Jurkat, Clone E6-1 (cell line): ENCODE measurements around the gene ZNF100. TPM values are rescaled to one million over a fixed set of nuclear protein-coding genes. Genes with fewer than 3 reads are reported as not detected.
"Not testable (repeated sequence)": the region's sequence is repeated elsewhere in the genome, so short reads cannot be mapped to it uniquely, and the experiment has no call there.

Experiments
- DNase-seq: peaks from one replicate; pipeline ENCODE4 v3.0.0-alpha.2; 2011; ENCODE audit warnings: low read depth, low spot score
- H3K4me3 ChIP-seq: 2 replicates; pipeline ENCODE4 v1.5.1; 2011; ENCODE audit warnings: mild to moderate bottlenecking, low read length, control low read depth, moderate library complexity
- polyA plus RNA-seq: library from polyadenylated mRNA; unstranded; fragments of >200 nt; gene quantifications from one replicate; pipeline ENCODE4 v1.2.1, GENCODE V29; 2012; ENCODE audit warnings: missing spikeins; ENCODE audit not compliant: insufficient read length, insufficient read depth

Gene ZNF100
- 13.5 TPM for polyA plus RNA-seq

DNA sequence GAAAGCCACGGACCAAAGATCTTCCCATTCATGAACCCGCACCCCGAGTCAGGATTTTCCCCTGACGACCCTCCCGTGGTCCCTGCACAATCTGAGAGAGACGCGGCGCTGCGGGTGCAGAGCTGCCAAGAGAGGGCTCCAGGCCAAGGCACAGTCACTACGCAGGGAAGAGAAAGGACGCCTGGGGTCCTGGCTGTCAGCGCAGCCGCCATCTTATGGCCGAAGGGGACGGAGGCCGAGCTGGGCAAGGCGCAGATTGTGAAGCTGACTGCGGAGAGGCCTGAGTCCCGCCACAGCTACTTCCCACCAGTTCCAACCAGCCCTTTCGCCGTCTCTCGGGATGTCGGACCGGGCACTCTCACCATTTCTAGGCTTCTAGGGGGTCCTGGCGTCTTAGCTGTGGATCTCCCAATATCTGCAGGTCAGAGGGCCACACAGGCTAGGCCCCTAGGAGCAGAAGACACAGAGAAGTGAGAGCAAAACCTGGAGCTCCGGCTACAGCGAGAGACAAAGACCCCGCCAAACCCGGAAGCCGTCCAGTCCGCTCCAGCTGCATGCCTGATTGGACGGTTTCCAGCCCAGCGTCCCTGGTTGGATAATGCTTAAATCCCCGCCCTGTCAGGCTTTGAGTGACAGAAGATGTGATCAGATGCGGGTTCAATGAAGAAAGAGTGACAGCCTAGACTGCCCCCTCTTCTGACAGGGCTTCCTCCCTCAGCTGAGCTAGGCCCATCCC lies at the start of gene ZNF100:
ZNF100 (minus strand) TSS at position 515 of the 736 bp plus-strand sequence; CDS start at position 365, 150 bp downstream.
- DNase-seq, result peak; percentile 97

GRCh38 chr19:21812448-21812847 lies 45.1 kb upstream of the ZNF100 start:
- no peak overlapping the region for H3K4me3 ChIP-seq
- no peak for DNase-seq

More for the DNA sequence above, at the start of gene ZNF100:
- peak within 1 kb of the TSS; percentile 77 for H3K4me3 ChIP-seq

DNA sequence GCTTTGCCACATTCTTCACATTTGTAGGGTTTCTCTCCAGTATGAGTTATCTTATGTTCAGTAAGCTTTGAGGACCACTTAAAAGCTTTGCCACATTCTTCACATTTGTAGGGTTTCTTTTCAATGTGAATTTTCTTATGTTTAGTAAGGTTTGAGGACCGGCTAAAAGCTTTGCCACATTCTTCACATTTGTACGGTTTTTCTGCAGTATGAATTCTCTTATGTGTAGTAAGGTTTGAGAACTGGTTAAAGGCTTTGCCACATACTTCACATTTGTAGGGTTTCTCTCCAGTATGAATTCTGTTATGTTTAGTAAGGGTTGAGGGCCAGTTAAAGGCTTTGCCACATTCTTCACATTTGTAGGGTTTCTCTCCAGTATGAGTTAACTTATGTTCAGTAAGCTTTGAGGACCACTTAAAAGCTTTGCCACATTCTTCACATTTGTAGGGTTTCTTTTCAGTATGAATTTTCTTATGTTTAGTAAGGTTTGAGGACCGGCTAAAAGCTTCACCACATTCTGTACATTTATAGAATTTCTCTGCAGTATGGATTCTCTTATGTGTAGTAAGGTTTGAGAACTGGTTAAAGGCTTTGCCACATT lies 41.1 kb upstream of the ZNF100 start:
- not testable (repeated sequence) for H3K4me3 ChIP-seq, DNase-seq

- H3K4me3 ChIP-seq, result no peak overlapping the region
- no peak for DNase-seq
These were observed 22.2 kb upstream of the ZNF100 start for GRCh38 chr19:21789466-21790085.

GRCh38 chr19:21786936-21787335 lies 19.6 kb upstream of the ZNF100 start:
- DNase-seq, result no peak
- H3K4me3 ChIP-seq, result no peak overlapping the region

- DNase-seq, result not testable (repeated sequence)
These were observed 8.4 kb upstream of the ZNF100 start for GRCh38 chr19:21775792-21776191.

DNA sequence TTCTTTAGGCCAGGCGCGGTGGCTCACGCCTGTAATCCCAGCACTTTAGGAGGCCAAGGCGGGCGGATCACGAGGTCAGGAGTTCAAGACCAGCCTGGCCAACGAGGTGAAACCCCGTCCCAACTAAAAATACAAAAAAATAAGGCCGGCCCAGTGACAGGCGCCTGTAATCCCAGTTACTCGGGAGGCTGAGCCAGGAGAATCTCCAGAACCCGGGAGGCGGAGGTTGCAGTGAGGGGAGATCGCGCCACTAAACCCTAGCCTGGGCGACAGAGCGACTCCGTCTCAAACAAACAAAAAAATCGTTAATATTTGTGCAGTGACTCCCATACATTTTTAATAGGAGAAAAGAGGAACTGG lies 694 bp downstream of the ZNF100 start:
- not testable (repeated sequence) for DNase-seq
- peak overlapping the region; percentile 77 for H3K4me3 ChIP-seq

More at GRCh38 chr19:21775792-21776191, 8.4 kb upstream of the ZNF100 start:
- H3K4me3 ChIP-seq, result not testable (repeated sequence)

DNA sequence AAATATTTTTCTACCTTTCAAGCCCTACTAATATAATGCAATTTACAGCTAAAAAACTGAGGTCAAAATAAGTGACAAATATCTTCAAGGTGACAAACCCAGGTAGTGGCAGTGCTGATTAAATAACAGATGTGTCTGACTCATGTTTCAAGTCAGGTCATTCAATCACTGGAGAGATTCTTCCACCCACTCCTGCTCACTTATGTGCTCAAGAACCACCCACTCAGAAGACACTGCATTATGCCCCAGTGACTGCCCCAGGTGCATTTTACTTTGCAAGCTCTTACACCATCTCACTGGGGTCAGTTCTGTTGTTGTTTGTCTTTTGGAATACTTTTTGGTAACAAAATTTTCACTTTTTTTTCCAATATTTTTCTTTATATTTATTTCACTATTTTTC lies 2.2 kb downstream of the ZNF100 start:
- no peak for DNase-seq
- H3K4me3 ChIP-seq, result no peak overlapping the region

GRCh38 chr19:21761547-21761946 lies 5.8 kb downstream of the ZNF100 start:
- not testable (repeated sequence) for H3K4me3 ChIP-seq, DNase-seq

DNA sequence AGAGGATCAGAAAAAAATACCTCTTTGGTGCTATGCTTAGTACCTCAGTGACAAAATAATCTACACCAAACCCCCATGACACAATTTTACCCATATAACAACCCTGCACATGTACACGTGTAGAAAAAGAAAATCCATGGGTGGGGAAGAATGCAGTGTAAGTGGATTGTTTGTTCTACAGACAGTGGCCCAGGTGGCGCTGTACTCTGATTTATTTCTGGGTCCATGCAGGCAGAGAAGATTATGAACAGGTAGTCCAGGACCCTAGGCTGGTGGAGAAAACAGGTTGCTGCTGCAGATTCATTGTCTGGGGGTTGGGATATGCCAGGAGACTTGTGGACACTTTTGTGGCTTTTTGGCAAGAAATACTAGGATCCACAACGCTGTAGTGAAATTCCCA lies 9.1 kb downstream of the ZNF100 start:
- no peak for DNase-seq
- no peak overlapping the region for H3K4me3 ChIP-seq

GRCh38 chr19:21755555-21755954 lies 11.8 kb downstream of the ZNF100 start:
- not testable (repeated sequence) for H3K4me3 ChIP-seq, DNase-seq

DNA sequence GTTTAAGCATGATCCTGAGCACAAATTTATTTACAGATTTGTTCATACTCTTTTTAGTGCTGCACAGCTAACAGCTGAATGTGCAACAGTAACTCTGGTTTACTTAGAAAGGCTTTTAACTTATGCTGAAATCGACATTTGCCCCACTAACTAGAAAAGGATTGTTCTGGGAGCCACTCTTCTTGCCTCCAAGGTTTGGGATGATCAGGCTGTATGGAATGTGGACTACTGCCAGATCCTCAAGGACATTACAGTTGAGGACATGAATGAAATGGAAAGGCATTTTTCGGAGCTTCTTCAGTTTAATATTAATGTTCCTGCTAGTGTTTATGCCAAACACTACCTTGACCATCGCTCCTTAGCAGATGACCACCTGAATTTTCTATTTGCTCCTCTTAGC lies 16.0 kb downstream of the ZNF100 start:
- H3K4me3 ChIP-seq, result no peak overlapping the region
- DNase-seq, result no peak

- H3K4me3 ChIP-seq, result no peak overlapping the region
- DNase-seq, result no peak
These were observed 16.7 kb downstream of the ZNF100 start for GRCh38 chr19:21750586-21751128.

GRCh38 chr19:21749090-21749489 lies 18.3 kb downstream of the ZNF100 start:
- no peak overlapping the region for H3K4me3 ChIP-seq

DNA sequence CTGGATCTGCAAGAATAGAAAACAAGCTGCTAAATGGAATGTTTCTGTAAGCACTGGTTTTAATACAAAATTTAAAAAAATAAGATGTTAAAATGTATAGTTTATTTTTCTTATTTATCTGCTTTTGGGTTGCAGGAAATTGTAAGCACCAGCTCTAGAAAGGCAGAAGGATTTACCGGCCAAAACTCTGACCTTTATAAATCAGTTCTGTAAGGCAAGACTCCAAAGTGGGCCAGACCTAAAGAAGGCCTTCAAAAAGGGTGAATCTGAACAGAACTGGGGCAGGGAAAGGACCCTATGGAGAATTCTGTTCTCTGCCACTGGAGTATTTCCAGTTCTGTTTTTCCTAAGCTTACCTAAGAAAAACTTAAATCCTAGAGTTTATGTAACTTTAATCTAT lies 19.3 kb downstream of the ZNF100 start:
- no peak for DNase-seq

More at GRCh38 chr19:21749090-21749489, 18.3 kb downstream of the ZNF100 start:
- no peak for DNase-seq

GRCh38 chr19:21740559-21740958 lies 26.8 kb downstream of the ZNF100 start:
- no peak for DNase-seq
- H3K4me3 ChIP-seq, result no peak overlapping the region

More for the DNA sequence above, 19.3 kb downstream of the ZNF100 start:
- H3K4me3 ChIP-seq, result no peak overlapping the region

- not testable (repeated sequence) for DNase-seq, H3K4me3 ChIP-seq
These were observed 40.2 kb downstream of the ZNF100 start for GRCh38 chr19:21726942-21727747.

GRCh38 chr19:21713761-21714160 lies 53.6 kb downstream of the ZNF100 start:
- no peak overlapping the region for H3K4me3 ChIP-seq
- DNase-seq, result no peak

DNA sequence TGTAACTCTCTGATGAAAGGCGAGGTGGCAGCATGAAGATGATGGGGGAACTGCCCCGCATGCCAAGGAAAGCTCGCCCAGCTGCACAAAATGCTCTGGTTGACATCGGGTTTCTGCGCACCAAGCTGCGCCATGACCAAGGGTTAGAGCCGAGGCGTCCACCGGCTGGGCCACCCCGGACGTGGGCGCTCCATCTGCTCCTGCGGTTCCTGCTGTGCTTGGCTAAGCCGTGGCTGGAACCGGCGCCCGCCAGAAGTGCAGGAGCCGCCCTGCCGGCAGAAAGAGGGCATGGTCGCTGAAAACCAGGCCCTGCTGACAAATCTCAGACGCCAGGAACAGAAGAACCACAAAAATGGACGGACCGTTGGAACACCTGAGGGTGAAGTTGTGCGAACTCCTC lies 57.9 kb downstream of the ZNF100 start:
- no peak for DNase-seq
- no peak overlapping the region for H3K4me3 ChIP-seq
